Globus pallidus (tissue), 1 donor: ENCODE data around the gene ROM1.
"Not testable (repeated sequence)": the region's sequence is repeated elsewhere in the genome, so short reads cannot be mapped to it uniquely, and the experiment has no call there.

Source experiments
- DNase-seq: peaks from one replicate; pipeline ENCODE4 v3.0.0-alpha.2; 2015; ENCODE audit warnings: low spot score

The ROM1 gene

DNA sequence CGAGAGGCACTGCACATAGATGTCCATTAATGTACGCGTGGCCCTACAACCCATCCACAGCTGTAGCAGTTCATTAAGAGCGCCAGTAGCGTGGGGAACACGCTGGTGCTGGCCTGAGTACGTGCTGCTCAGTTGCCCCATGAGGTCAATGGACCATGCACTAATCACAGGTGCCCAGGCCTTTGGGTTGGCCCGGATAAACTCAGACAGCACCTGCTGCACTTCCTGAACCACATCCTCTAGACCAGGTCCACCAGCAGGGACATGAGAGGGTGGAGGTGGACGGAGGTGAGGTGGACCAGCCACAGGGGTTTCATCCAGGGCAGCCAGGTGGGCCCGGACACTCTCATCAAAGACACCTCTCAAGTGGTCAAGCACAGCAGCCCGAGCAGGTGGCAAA, 36.4 kb downstream of the ROM1 start:
- DNase-seq, result no peak

DNA sequence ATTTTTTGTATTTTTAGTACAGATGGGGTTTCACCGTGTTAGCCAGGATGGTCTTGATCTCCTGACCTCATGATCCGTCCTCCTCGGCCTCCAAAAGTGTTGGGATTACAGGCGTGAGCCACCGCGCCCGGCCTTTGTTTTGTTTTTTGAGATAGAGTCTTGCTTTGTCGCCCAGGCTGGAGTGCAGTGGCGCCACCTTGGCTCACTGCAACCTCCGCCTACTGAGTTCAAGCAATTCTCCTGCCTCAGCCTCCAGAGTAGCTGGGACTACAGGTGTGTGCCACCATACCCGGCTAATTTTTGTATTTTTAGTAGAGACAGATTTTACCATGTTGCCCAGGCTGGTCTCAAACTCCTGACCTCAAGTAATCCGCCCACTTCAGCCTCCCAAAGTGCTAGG, 37.2 kb downstream of the ROM1 start:
- DNase-seq, result not testable (repeated sequence)

DNA sequence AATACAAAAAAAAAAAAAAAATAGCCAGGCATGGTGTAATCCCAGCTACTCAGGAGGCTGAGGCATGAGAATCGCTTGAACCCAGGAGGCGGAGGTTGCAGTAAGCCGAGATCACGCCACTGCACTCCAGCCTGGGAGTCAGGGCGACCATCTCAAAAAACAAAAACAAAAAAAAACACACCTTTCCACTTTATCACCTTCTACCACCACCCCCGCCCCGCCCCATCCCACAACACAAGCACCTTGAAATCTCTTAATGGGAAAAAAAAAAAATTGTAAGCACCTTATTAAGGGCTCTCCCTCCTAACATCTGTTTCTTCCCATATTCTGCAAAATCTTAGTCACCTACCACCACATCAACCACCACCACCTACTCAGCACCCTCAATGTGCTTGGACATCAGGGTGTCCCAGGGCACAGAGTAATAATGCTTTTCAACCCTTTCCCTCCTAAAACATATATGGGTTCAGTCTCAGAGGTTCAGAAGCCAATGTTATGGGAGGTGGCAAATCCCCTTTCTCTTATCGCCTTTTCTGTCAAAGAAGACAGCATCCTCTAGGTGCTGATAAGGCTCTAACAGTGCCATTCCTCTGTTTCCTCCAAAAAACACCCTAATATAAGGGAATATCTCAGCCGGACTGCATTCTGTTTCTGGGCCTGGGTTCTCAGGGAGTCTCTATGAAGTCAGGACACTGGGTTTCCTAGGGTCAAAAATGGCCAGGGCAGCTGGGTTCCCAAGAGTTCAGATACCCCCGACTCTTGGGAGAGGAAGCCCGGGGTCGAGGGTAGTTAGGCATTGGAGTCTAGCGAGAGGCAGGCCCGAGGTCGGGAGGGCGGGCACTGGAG, 39.3 kb downstream of the ROM1 start:
- no peak for DNase-seq

DNA sequence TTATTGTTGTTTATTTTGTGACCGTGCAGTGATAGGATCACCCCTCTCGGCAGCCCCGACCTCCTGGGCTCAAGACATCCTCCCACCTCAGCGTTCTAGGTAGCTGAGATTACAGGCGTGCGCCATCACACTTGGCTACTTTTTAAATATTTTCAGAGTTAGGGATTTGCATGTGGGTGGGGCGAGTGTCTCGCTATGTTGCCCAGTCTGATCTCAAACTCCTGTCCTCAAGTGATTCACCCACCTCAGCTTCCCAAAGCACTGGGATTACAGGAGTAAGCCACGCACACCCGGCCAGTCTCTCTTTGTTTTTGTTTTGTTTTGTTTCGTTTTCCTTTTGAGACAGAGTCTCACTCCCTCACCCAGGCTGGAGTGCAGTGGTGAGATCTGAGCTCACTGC, 41.2 kb downstream of the ROM1 start:
- no peak for DNase-seq

DNA sequence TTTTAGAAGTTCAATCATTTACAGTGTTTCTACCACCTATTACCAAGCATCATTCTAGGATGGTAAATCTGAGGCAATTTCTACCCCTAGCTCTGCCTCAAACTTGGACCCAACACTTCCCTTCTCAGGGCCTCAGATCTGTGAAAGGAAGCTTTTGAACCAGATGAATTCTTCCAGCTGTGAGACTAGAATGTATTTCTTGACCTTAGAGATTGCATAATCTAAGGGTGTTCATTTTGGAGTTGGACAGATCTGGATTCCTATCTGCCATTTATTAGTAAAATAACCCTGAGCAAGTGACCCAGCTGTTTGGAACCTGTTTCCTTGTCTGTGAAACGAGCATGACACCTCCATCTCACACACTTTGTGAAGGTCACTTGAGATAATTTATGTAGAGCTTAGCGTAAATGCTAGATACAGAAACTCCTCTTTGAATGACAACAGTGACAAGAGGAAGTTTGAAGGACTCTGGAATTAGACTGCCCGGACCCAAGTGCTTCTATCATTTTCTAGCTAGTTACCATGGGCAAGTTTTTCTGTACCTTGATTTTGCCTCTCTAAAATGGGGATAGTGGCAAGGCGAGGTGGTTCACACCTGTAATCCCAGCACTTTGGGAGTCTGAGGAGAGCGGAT, 43.9 kb downstream of the ROM1 start:
- DNase-seq, result no peak

DNA sequence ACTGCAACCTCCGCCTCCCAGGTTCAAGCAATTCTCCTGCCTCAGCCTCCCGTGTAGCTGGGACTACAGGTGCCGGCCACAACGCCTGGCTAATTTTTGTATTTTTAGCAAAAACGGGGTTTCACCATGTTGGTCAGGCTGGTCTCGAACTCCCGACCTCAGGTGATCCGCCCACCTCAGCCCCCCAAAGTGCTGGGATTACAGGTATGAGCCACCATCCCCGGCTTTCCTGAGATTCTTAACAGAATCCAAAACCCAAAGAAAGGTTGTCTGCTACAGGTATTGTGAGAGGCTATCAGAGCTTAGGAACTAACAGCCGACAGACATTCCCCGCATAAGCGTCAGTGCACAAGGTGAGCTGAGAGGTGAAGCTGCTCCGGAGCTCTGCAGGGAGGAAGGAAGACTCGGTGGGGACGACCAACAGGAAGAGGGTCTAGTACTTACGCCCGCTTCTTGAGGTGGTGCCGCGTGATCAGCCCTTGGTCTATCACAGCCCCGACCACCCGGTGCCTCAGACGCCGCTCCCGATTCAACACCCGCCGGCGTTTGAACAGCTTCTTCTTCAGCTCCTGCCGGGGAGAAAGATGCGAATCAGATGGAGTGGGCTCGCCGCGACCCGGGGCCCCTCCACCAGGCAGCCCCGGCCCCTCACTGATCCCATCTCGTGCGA, 51.5 kb downstream of the ROM1 start:
- no peak for DNase-seq
